Transverse colon (tissue), 4 donors: ENCODE measurements around the gene RAB5B.

Source experiments
- EP300 ChIP-seq: sonication (generic); formaldehyde crosslinking; IDR thresholded peaks from one replicate; pipeline ENCODE4 v1.6.1; 2017; ENCODE audit warnings: antibody characterized with exemption, low read depth
- POLR2A ChIP-seq: fragments of 450-650 bp; IDR thresholded peaks from one replicate; pipeline ENCODE4 v1.6.1; 2016; ENCODE audit warnings: antibody characterized with exemption, mild to moderate bottlenecking, moderate library complexity
- POLR2AphosphoS5 ChIP-seq, 3 donors: sonication (generic); formaldehyde crosslinking; IDR thresholded peaks; one replicate each; pipeline ENCODE4 v1.6.1; 2016; ENCODE audit warnings: antibody characterized with exemption in 3 of 3
- TF ChIP-seq, protein P1 (sequence below), 5 experiments: fragments of 200-600 bp in 3 of 5; fragments of 450-650 bp in 2 of 5; sonication (generic) in 3 of 5; IDR thresholded peaks; 1 replicate in 2 of 5; 2 replicates in 3 of 5; pipeline ENCODE4 v1.5.1; 2016 to 2017; ENCODE audit warnings: antibody characterized with exemption in 5 of 5, inconsistent platforms in 3 of 5, mild to moderate bottlenecking in 2 of 5, moderate library complexity in 1 of 5

GRCh38 chr12:56038022-56038655 lies 64.3 kb downstream of the RAB5B start:
- TF ChIP-seq, protein P1, sequence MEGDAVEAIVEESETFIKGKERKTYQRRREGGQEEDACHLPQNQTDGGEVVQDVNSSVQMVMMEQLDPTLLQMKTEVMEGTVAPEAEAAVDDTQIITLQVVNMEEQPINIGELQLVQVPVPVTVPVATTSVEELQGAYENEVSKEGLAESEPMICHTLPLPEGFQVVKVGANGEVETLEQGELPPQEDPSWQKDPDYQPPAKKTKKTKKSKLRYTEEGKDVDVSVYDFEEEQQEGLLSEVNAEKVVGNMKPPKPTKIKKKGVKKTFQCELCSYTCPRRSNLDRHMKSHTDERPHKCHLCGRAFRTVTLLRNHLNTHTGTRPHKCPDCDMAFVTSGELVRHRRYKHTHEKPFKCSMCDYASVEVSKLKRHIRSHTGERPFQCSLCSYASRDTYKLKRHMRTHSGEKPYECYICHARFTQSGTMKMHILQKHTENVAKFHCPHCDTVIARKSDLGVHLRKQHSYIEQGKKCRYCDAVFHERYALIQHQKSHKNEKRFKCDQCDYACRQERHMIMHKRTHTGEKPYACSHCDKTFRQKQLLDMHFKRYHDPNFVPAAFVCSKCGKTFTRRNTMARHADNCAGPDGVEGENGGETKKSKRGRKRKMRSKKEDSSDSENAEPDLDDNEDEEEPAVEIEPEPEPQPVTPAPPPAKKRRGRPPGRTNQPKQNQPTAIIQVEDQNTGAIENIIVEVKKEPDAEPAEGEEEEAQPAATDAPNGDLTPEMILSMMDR (IDR thresholded peaks at IDR 0.05), result no peak
- TF ChIP-seq EP300, result no peak
- TF ChIP-seq POLR2A, result no peak
- TF ChIP-seq POLR2AphosphoS5 (IDR thresholded peaks at IDR 0.05), result no peak
